Ovary (tissue), 3 donors: ENCODE results near the gene HECTD3.

Source experiments
- EP300 ChIP-seq: sonication (generic); formaldehyde crosslinking; IDR thresholded peaks from one replicate; pipeline ENCODE4 v1.6.1; 2017; ENCODE audit warnings: antibody characterized with exemption
- POLR2A ChIP-seq: fragments of 450-650 bp; IDR thresholded peaks from one replicate; pipeline ENCODE4 v1.6.1; 2017; ENCODE audit warnings: antibody characterized with exemption, mild to moderate bottlenecking, moderate library complexity
- TF ChIP-seq, protein P1 (sequence below), 3 donors: fragments of 450-650 bp in 2 of 3; fragments of 200-600 bp in 1 of 3; IDR thresholded peaks; one replicate each; pipeline versions ENCODE4 v1.5.1 to v1.8.0; 2016 to 2022; ENCODE audit warnings: antibody characterized with exemption in 3 of 3, mild to moderate bottlenecking in 1 of 3
- donor health status: DM: no; HTN: no; CAD: no.

- TF ChIP-seq, protein P1, sequence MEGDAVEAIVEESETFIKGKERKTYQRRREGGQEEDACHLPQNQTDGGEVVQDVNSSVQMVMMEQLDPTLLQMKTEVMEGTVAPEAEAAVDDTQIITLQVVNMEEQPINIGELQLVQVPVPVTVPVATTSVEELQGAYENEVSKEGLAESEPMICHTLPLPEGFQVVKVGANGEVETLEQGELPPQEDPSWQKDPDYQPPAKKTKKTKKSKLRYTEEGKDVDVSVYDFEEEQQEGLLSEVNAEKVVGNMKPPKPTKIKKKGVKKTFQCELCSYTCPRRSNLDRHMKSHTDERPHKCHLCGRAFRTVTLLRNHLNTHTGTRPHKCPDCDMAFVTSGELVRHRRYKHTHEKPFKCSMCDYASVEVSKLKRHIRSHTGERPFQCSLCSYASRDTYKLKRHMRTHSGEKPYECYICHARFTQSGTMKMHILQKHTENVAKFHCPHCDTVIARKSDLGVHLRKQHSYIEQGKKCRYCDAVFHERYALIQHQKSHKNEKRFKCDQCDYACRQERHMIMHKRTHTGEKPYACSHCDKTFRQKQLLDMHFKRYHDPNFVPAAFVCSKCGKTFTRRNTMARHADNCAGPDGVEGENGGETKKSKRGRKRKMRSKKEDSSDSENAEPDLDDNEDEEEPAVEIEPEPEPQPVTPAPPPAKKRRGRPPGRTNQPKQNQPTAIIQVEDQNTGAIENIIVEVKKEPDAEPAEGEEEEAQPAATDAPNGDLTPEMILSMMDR (IDR thresholded peaks at IDR 0.05), result no peak
- no peak for TF ChIP-seq POLR2A
- no peak for TF ChIP-seq EP300
These were observed 35.9 kb upstream of the HECTD3 start for GRCh38 chr1:45047032-45047431.
